ENCODE results near the gene SRPX2.

GRCh38 chrX:100700809-100701208 lies 56.8 kb downstream of the SRPX2 start:
- TF ChIP-seq CTCF (IDR thresholded peaks at IDR 0.05) (no peak), POLR2A (IDR thresholded peaks at IDR 0.05) (no peak)

All from esophagus squamous epithelium (tissue), 4 donors.